ENCODE measurements around the gene UBA1.
A peak's percentile ranks its signal among the peaks of the same experiment; 100 is the strongest.

Gene UBA1

GRCh38 chrX:47169726-47170515, 23.7 kb upstream of the UBA1 start:
- DNase-seq, result peak; percentile 10

- DNase-seq, result no peak
Measured at GRCh38 chrX:47170861-47171692, 22.6 kb upstream of the UBA1 start.

GRCh38 chrX:47171996-47172395, 21.6 kb upstream of the UBA1 start:
- no peak for DNase-seq

DNA sequence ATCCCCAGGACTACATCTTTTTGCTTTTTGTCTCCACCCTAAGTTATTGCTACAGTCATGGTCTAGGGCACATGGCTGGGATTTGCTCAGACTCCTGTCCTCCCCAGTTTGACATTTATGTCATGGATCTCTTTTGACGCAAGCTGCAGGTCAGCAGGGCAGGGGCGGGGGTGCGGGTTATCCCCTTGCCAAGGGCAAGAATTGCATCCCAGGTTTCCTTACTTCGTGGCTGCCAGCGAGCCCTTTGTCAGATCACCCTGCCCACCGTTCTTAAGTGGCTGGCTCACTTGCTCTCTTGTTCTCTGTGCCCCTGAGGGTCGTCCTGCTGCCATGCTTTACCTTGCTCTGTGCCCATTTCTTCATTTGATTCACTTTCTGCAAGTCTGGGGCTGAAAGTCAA, 21.1 kb upstream of the UBA1 start:
- DNase-seq, result no peak

- no peak for DNase-seq
Measured at GRCh38 chrX:47172971-47173792, 20.4 kb upstream of the UBA1 start.

DNA sequence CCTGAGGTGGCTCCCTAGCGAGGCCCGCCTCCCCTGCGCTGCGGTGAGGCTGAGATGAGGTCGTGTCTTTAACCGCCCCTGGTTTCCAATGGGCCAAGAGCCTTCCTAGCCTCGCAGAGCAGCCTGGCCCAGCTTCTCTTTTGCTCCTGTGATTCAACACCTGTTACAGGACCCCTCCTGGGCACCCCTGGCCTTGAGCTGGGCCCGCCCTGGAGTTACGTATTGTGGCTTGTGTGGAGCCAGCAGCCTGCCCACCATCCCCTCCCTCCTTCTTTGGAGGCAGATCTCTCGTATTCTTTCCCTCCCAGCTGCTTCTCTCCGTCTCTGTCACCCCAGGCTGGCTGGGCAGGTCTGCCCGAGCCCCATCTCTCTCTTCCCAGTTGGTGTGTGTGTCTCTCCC, 19.3 kb upstream of the UBA1 start:
- no peak for DNase-seq

DNA sequence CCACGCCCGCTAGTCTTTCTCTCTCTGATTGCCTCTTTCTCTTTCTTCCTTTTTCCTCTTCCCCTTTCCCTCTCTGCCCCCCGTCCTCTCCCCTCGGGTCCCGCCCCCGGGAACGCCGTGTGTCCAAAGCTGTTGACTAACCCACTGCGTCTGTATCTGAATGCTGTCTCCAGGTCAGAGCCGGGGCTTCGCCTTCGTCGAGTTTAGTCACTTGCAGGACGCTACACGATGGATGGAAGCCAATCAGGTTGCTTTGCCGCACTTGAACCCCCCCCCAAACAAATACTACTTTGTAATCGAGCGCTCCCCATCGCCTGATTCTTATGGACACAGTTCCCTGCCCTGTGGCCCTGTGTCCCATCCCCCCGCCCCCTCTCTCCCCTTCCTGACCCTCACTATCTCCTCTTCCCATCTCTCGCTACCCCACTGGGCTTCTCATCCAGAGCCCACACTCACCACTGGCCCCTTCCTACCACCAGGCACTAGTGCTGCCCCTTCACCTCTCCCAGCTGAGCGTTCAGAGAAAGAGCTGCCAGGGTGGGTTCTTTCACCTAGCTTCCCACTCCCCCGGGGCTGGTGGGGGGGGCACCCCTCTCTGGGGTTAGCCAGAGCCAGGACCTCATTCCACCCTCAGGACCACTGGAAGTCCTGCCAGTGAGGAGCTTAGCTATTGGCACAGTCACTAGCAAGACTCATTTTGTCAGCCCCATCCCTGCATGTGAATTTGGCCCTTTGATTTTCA, 18.6 kb upstream of the UBA1 start:
- no peak for DNase-seq

- DNase-seq, result no peak
Measured at GRCh38 chrX:47175588-47175980, 18.0 kb upstream of the UBA1 start.

DNA sequence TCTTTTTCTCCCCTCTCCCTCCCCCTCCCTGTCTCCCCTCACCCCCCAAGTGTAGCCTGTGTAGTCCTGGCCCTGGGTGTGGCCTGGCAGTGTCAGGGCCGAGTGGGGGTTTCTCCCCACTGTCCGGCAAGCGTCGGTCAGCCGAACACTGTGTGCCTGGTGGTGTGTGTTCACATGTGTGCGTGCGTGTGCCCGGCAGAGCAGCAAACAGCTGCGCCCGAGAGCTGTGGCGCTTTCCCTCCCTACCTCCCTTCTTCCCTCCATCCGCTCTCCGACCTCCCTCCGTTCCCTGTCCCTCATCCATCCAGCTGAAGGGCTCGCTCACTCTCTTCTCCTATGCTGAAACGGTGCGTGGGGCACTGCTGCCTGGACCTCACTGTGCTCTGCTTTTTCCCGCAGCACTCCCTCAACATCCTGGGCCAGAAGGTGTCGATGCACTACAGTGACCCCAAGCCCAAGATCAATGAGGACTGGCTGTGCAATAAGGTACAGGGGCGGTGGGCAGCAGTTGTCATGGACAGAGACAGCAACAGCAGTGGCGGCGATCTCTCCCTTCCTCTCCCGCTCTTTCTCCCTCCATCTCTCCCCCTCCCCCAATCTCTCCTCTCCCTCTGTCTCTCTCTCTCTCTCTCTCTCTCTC, 17.4 kb upstream of the UBA1 start:
- DNase-seq, result no peak

GRCh38 chrX:47177079-47177478, 16.6 kb upstream of the UBA1 start:
- DNase-seq, result no peak

GRCh38 chrX:47178337-47178736, 15.3 kb upstream of the UBA1 start:
- DNase-seq, result no peak

- no peak for DNase-seq
Measured at GRCh38 chrX:47179221-47179927, 14.3 kb upstream of the UBA1 start.

- DNase-seq, result no peak
Measured at GRCh38 chrX:47179928-47180255, 13.7 kb upstream of the UBA1 start.

DNA sequence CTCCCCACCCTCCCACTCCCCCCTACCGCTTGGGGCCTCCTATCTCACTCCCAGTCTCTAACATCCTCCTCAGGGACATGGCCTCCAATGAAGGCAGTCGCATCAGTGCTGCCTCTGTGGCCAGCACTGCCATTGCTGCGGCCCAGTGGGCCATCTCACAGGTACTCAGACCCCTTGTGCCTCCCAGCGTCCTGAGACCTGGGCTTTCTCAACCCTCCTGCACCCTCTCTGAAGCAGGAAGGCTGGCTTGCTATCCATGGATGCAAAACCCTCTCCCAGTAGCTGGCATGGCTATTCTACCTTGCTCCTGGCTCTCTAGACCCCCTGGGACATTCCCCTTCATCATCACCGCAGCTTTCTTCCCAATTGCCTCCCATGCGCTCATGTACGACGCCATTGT, 13.3 kb upstream of the UBA1 start:
- DNase-seq, result no peak

GRCh38 chrX:47181301-47181700, 12.3 kb upstream of the UBA1 start:
- no peak for DNase-seq

GRCh38 chrX:47182106-47182700, 11.4 kb upstream of the UBA1 start:
- no peak for DNase-seq

DNA sequence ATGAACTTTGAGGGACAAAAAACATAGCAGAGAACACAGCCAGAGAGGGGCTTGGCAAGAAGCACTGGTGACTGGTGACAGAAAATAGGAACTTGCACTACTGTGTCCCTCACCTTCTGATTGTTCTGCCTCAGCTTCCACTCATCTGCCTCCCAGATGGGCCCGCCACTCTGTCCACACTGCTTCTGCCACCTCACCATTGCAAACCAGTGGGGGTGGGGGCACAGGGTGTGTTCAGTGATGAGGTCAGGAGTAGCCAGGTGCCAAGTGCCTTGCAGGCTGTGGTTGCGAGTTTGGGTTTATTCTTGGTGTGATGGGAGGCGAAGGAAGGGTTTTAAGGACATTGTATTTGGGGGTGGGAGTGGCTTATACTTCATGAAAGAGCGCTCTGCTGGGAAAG, 9.1 kb upstream of the UBA1 start:
- no peak for DNase-seq

DNA sequence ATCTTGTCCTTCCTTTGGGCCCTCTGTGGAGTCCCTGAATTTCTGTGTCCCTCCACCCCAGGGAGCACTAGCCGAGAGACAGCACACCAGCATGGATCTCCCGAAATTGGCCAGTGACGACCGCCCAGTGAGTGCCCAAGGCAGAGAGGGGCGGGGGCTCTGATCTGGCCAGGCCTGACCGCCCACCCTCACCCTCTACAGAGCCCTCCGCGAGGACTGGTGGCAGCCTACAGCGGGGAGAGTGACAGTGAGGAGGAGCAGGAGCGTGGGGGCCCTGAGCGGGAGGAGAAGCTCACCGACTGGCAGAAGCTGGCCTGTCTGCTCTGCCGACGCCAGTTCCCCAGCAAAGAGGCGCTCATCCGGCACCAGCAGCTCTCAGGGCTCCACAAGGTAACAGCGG, 8.4 kb upstream of the UBA1 start:
- no peak for DNase-seq

DNA sequence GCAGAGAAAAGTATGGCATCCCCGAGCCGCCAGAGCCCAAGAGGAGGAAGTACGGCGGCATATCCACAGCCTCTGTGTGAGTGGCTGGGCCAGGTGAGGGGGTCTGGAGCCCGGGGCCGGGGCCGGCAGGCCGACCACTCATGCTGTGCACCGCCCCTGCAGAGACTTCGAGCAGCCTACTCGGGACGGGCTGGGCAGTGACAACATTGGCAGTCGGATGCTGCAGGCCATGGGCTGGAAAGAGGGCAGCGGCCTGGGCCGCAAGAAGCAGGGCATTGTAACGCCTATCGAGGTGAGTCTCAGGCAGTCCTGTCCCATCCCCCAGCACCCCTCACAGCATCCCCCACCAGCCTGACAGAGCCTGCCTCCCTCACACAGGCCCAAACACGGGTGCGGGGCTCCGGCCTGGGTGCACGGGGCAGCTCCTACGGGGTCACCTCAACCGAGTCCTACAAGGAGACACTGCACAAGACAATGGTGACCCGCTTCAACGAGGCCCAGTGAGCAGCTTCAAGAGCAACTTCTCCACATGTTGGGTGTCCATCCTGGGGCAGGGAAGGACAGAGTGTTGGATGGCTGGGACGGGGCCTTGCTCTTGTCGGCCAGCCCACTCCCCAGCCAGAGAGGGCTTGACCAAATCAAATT, 7.4 kb upstream of the UBA1 start:
- DNase-seq, result no peak

DNA sequence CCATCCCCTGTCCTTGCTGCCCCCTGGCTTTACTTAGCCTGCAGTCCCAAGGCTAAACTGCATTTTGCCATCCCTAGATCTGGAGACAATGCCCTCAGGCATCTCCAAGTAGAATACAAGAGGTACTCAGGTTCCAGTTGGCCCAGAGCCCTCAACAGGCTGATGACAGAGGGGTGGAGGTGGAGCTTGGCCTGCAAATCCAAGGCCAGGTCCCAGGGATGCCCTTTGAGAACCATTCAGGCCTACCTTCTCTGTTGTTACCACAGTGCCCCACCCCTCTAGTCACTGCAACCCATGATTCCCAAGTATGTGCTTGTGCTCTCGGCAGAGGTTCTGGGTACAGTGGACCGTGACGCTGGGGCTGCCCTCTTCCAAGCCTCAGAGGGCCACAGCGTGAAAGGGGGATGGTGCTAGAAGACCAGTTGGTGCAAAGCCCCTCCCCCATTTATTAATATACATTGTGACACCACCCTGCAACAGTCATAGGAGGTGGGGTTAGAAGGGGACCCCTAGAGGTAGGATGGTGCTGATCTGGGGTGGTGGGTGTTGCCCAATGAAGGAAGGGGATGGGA, 6.4 kb upstream of the UBA1 start:
- no peak for DNase-seq

Measured in fibroblast of skin of abdomen (primary cell).